GM23338 (cell line): ENCODE results near the gene GRM4. TPM values are rescaled to one million over a fixed set of nuclear protein-coding genes. Genes with fewer than 3 reads are reported as not detected.

Source experiments
- ATAC-seq: fragments of 200-7000 bp; cut with Tn5 transposase; 3 replicates; pipeline ENCODE4 v1.9.1; 2020
- DNase-seq: peaks from one replicate; pipeline ENCODE4 v3.0.0-alpha.2; 2015; ENCODE audit warnings: low spot score
- H2AFZ ChIP-seq: fragments of 200-600 bp; sonication (generic); 2 replicates; pipeline ENCODE4 v1.8.0; 2016; ENCODE audit warnings: antibody characterized with exemption, mild to moderate bottlenecking, moderate library complexity
- H3F3A ChIP-seq: fragments of 200-600 bp; sonication (generic); replicated peaks from 2 replicates; pipeline ENCODE4 v1.8.0; 2017; ENCODE audit warnings: antibody characterized with exemption, mixed run types, low read depth
- H3K27ac ChIP-seq: fragments of 200-600 bp; sonication (generic); 2 replicates; pipeline ENCODE4 v1.6.1; 2016; ENCODE audit warnings: low read depth
- H3K27me3 ChIP-seq: fragments of 200-600 bp; sonication (generic); 2 replicates; pipeline ENCODE4 v1.8.0; 2016; ENCODE audit warnings: mild to moderate bottlenecking, mixed run types, moderate library complexity; ENCODE audit not compliant: insufficient read depth
- H3K36me3 ChIP-seq: fragments of 200-600 bp; sonication (generic); 2 replicates; pipeline ENCODE4 v1.8.0; 2016; ENCODE audit warnings: mild to moderate bottlenecking; ENCODE audit not compliant: insufficient read depth
- H3K4me1 ChIP-seq: fragments of 200-600 bp; sonication (generic); 2 replicates; pipeline ENCODE4 v1.8.0; 2016; ENCODE audit warnings: mild to moderate bottlenecking, moderate library complexity; ENCODE audit not compliant: insufficient read depth
- H3K4me2 ChIP-seq: fragments of 200-600 bp; sonication (generic); 2 replicates; pipeline ENCODE4 v1.7.1; 2017; ENCODE audit warnings: mixed run types
- H3K4me3 ChIP-seq: fragments of 200-600 bp; sonication (generic); 2 replicates; pipeline ENCODE4 v1.6.1; 2016; ENCODE audit warnings: mixed run types
- H3K79me2 ChIP-seq: fragments of 200-600 bp; sonication (generic); replicated peaks from 2 replicates; pipeline ENCODE4 v1.8.0; 2017; ENCODE audit warnings: mild to moderate bottlenecking; ENCODE audit not compliant: insufficient read depth
- H3K9me2 ChIP-seq: fragments of 200-600 bp; sonication (generic); 2 replicates; pipeline ENCODE4 v1.8.0; 2017; ENCODE audit not compliant: insufficient read depth
- H4K20me1 ChIP-seq: fragments of 200-600 bp; sonication (generic); replicated peaks from 2 replicates; pipeline ENCODE4 v1.8.0; 2017; ENCODE audit warnings: mild to moderate bottlenecking; ENCODE audit not compliant: insufficient read depth
- H3K27ac Mint-ChIP-seq: 2 replicates; pipeline ENCODE4 v1.8.0; 2020; ENCODE audit warnings: inconsistent platforms, mild to moderate bottlenecking, moderate library complexity, mixed read lengths
- H3K27me3 Mint-ChIP-seq: 3 replicates; pipeline ENCODE4 v1.8.0; 2022; ENCODE audit warnings: low read depth, mild to moderate bottlenecking, moderate library complexity, mixed read lengths, inconsistent platforms; ENCODE audit not compliant: insufficient read depth, poor library complexity
- H3K36me3 Mint-ChIP-seq: 3 replicates; pipeline ENCODE4 v1.8.0; 2021; ENCODE audit warnings: low read depth, mild to moderate bottlenecking, inconsistent platforms, moderate library complexity, mixed read lengths
- H3K4me1 Mint-ChIP-seq: 3 replicates; pipeline ENCODE4 v1.8.0; 2020; ENCODE audit warnings: mild to moderate bottlenecking, inconsistent platforms, mixed read lengths
- H3K4me3 Mint-ChIP-seq: 3 replicates; pipeline ENCODE4 v1.8.0; 2021; ENCODE audit warnings: moderate library complexity, mild to moderate bottlenecking, inconsistent platforms, mixed read lengths
- H3K9me3 Mint-ChIP-seq: 3 replicates; pipeline ENCODE4 v1.8.0; 2020; ENCODE audit warnings: moderate library complexity, mild to moderate bottlenecking, inconsistent platforms, mixed read lengths
- CREB1 ChIP-seq: fragments of 250-450 bp; sonication (Bioruptor Pico); IDR thresholded peaks from 2 replicates; pipeline ENCODE4 v1.5.0; 2020; ENCODE audit warnings: low read depth, mild to moderate bottlenecking, moderate library complexity
- EZH2 ChIP-seq: fragments of 200-600 bp; sonication (generic); IDR thresholded peaks from one replicate; pipeline ENCODE4 v1.8.0; 2017; ENCODE audit warnings: antibody characterized with exemption, mild to moderate bottlenecking, low read depth; ENCODE audit not compliant: unreplicated experiment
- EZH2phosphoT487 ChIP-seq: fragments of 200-600 bp; sonication (generic); IDR thresholded peaks from one replicate; pipeline ENCODE4 v1.8.1; 2018; ENCODE audit warnings: antibody characterized with exemption; ENCODE audit not compliant: unreplicated experiment
- JUNB ChIP-seq: IDR thresholded peaks from one replicate; pipeline ENCODE4 v1.6.1; 2016; ENCODE audit warnings: antibody characterized with exemption; ENCODE audit not compliant: unreplicated experiment
- NANOG ChIP-seq: IDR thresholded peaks from 2 replicates; pipeline ENCODE4 v1.6.1; 2016; ENCODE audit warnings: antibody characterized with exemption, borderline replicate concordance
- POLR2AphosphoS5 ChIP-seq: IDR thresholded peaks from 2 replicates; pipeline ENCODE4 v1.6.1; 2016; ENCODE audit warnings: antibody characterized with exemption, low read depth
- ZNF114 ChIP-seq: fragments of 250-450 bp; sonication (Bioruptor Pico); IDR thresholded peaks from 2 replicates; pipeline ENCODE4 v1.5.0; 2020; ENCODE audit warnings: mild to moderate bottlenecking, moderate library complexity
- ZNF331 ChIP-seq: fragments of 250-450 bp; sonication (Bioruptor Pico); IDR thresholded peaks from 2 replicates; pipeline ENCODE4 v1.5.0; 2020; ENCODE audit warnings: low read depth, mild to moderate bottlenecking, moderate library complexity
- polyA plus RNA-seq: library from polyadenylated mRNA; unstranded; fragments of >200 nt; fragmentation: Nextera tagmentation; extraction: Ambion mirVana; gene quantifications from 2 replicates; pipeline ENCODE4 v1.2.1, GENCODE V29; 2016
- total RNA-seq: library from RNA; depleted of rRNA; stranded (reverse); fragments of >200 nt; shearing (Covaris generic); gene quantifications from 2 replicates; pipeline ENCODE4 v1.2.3, GENCODE V29; 2014
- TF ChIP-seq, protein P1 (sequence below): IDR thresholded peaks from one replicate; pipeline ENCODE4 v1.6.1; 2018; ENCODE audit warnings: antibody characterized with exemption; ENCODE audit not compliant: unreplicated experiment
- TF ChIP-seq, protein P2 (sequence below), 2 experiments: fragments of 200-600 bp in 1 of 2; sonication (generic) in 1 of 2; conservative IDR thresholded peaks; 2 replicates each; pipeline versions ENCODE4 v1.5.1 to v1.6.1; 2016 to 2017; ENCODE audit warnings: antibody characterized with exemption in 2 of 2, low read depth in 2 of 2, mild to moderate bottlenecking in 2 of 2, moderate library complexity in 1 of 2
- TF ChIP-seq, protein P3 (sequence below): IDR thresholded peaks from 2 replicates; pipeline ENCODE4 v1.6.1; 2016; ENCODE audit warnings: antibody characterized with exemption

GRM4 gene
- total and polyA plus RNA-seq, 2 experiments from 2014 or later = 7.0 to 30.6 TPM

DNA sequence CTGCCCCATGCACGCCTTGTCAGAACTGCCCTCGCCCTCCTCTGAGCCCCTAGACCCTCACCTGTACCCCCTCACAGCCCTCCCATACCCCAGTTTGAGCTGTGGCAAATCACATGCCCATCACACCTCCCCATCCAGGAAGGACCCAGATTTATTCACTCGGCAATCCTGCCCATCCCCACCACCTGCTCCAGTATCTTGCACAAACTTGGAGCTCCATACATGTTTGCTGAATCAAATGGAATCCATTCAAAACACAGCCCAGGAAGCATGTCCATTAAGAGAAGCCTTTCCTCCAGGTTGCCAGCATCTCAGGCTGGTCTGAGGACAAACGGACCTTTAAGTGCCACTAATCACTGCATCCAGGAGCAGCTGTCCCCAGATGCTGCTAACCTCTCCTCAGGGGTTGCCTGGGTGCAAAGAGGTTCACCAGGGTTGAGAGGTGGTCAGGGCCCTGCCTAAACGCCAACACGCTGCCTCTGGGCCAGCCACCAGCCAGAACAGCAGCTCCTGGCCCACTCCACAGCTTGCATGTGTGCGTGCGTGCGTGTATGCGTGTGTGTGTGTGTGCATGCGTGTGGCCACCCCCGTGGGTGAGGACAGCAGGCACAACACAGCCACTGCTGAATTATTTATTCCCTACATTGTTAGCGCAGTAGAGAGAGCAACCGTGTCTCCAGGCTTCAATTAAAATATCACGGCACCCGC, 31.0 kb downstream of the GRM4 start:
- Mint-ChIP-seq H3K9me3 (no peaks in the 10 kb centered on the region), H3K4me3 (no peak overlapping the region), H3K4me1 (peaks cover 26% of the 10 kb centered on the region), H3K27me3 (peaks cover 2% of the 10 kb centered on the region), H3K36me3 (no peaks in the 10 kb centered on the region), H3K27ac (no peak overlapping the region)
- no peak overlapping the region for H3K4me2 ChIP-seq
- 0 out of 2 replicates have a peak, but pooled peaks cover 4% of the 10 kb centered on the region for H3F3A ChIP-seq
- no peaks in the 10 kb centered on the region for H3K27me3 ChIP-seq
- H3K36me3 ChIP-seq = no peaks in the 10 kb centered on the region
- H3K4me3 ChIP-seq = no peak overlapping the region
- DNase-seq (no peak), ATAC-seq (no peak)
- no peaks in the 10 kb centered on the region for H3K9me2 ChIP-seq
- 0 out of 2 replicates have a peak, but pooled peaks cover 4% of the 10 kb centered on the region for H3K4me1 ChIP-seq
- H3K27ac ChIP-seq = no peak overlapping the region
- H2AFZ ChIP-seq = no peak overlapping the region
- no peaks in the 10 kb centered on the region for H3K79me2 ChIP-seq
- H4K20me1 ChIP-seq = peaks cover 3% of the 10 kb centered on the region; the same call in 1 of the 2 replicates
- TF ChIP-seq, protein P1, sequence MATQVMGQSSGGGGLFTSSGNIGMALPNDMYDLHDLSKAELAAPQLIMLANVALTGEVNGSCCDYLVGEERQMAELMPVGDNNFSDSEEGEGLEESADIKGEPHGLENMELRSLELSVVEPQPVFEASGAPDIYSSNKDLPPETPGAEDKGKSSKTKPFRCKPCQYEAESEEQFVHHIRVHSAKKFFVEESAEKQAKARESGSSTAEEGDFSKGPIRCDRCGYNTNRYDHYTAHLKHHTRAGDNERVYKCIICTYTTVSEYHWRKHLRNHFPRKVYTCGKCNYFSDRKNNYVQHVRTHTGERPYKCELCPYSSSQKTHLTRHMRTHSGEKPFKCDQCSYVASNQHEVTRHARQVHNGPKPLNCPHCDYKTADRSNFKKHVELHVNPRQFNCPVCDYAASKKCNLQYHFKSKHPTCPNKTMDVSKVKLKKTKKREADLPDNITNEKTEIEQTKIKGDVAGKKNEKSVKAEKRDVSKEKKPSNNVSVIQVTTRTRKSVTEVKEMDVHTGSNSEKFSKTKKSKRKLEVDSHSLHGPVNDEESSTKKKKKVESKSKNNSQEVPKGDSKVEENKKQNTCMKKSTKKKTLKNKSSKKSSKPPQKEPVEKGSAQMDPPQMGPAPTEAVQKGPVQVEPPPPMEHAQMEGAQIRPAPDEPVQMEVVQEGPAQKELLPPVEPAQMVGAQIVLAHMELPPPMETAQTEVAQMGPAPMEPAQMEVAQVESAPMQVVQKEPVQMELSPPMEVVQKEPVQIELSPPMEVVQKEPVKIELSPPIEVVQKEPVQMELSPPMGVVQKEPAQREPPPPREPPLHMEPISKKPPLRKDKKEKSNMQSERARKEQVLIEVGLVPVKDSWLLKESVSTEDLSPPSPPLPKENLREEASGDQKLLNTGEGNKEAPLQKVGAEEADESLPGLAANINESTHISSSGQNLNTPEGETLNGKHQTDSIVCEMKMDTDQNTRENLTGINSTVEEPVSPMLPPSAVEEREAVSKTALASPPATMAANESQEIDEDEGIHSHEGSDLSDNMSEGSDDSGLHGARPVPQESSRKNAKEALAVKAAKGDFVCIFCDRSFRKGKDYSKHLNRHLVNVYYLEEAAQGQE = no peak
- TF ChIP-seq, protein P2, sequence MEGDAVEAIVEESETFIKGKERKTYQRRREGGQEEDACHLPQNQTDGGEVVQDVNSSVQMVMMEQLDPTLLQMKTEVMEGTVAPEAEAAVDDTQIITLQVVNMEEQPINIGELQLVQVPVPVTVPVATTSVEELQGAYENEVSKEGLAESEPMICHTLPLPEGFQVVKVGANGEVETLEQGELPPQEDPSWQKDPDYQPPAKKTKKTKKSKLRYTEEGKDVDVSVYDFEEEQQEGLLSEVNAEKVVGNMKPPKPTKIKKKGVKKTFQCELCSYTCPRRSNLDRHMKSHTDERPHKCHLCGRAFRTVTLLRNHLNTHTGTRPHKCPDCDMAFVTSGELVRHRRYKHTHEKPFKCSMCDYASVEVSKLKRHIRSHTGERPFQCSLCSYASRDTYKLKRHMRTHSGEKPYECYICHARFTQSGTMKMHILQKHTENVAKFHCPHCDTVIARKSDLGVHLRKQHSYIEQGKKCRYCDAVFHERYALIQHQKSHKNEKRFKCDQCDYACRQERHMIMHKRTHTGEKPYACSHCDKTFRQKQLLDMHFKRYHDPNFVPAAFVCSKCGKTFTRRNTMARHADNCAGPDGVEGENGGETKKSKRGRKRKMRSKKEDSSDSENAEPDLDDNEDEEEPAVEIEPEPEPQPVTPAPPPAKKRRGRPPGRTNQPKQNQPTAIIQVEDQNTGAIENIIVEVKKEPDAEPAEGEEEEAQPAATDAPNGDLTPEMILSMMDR (conservative IDR thresholded peaks at IDR 0.05; ENCODE audit: low read depth in 2 of 2) = no peak
- no peak for TF ChIP-seq ZNF114 (CRISPR knock-in tag)
- no peak for TF ChIP-seq NANOG
- no peak for TF ChIP-seq EZH2phosphoT487
- no peak for TF ChIP-seq EZH2

DNA sequence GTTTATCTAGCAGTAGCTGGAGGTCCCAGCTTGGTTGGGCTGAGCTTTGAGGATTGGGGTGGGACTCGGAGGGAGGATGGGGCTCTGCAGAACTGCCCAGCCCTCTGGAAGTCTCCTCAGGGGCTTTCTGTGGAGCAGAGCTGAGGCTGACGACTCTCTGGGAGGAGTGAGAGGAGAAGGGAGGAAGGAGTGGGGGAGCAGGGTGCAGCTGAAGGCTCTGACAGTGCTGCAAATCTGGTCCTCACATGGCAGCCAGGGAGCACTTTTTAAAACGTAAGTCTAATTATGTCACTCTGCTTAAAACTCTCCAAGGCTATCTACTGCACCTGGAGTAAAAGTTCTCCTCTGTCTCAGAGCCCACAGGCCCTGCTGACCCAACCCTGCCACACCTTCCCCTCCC, 32.4 kb downstream of the GRM4 start:
- TF ChIP-seq ZNF114 (CRISPR knock-in tag) (no peak), POLR2AphosphoS5 (no peak), CREB1 (CRISPR knock-in tag) (no peak), ZNF331 (no peak), JUNB (no peak)
- TF ChIP-seq, protein P3, sequence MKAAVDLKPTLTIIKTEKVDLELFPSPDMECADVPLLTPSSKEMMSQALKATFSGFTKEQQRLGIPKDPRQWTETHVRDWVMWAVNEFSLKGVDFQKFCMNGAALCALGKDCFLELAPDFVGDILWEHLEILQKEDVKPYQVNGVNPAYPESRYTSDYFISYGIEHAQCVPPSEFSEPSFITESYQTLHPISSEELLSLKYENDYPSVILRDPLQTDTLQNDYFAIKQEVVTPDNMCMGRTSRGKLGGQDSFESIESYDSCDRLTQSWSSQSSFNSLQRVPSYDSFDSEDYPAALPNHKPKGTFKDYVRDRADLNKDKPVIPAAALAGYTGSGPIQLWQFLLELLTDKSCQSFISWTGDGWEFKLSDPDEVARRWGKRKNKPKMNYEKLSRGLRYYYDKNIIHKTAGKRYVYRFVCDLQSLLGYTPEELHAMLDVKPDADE = no peak
- TF ChIP-seq, protein P1 = no peak
- no peak overlapping the region for H3K27ac ChIP-seq
- no peak overlapping the region for H3K27ac Mint-ChIP-seq
- H3K4me2 ChIP-seq = no peak overlapping the region
- no peak overlapping the region for H3K4me3 ChIP-seq
- H3F3A ChIP-seq = 0 out of 2 replicates have a peak, but pooled peaks cover 4% of the 10 kb centered on the region
- H3K4me1 ChIP-seq = 0 out of 2 replicates have a peak, but pooled peaks cover 4% of the 10 kb centered on the region
- no peak overlapping the region for H3K4me3 Mint-ChIP-seq
- no peak overlapping the region for H2AFZ ChIP-seq
- H3K4me1 Mint-ChIP-seq = peaks cover 21% of the 10 kb centered on the region
- no peaks in the 10 kb centered on the region for H3K27me3 ChIP-seq
- H3K79me2 ChIP-seq = no peaks in the 10 kb centered on the region
- H3K36me3 ChIP-seq = no peaks in the 10 kb centered on the region
- H3K27me3 Mint-ChIP-seq = no peaks in the 10 kb centered on the region
- peaks cover under 1% of the 10 kb centered on the region; the same call in 1 of the 2 replicates for H4K20me1 ChIP-seq
- H3K36me3 Mint-ChIP-seq = no peaks in the 10 kb centered on the region
- H3K9me3 Mint-ChIP-seq = no peaks in the 10 kb centered on the region
- ATAC-seq (no peak), DNase-seq (no peak)
- H3K9me2 ChIP-seq = no peaks in the 10 kb centered on the region
